Loucy (cell line): ENCODE data around the gene ZFHX3.

Experiments
- H2AFZ ChIP-seq: fragments of 200-600 bp; sonication (generic); 2 replicates; pipeline ENCODE4 v1.6.0; 2016; ENCODE audit warnings: antibody characterized with exemption, mild to moderate bottlenecking, low read length, moderate library complexity
- H3F3A ChIP-seq: fragments of 200-600 bp; 2 replicates; pipeline ENCODE4 v1.6.0; 2016; ENCODE audit warnings: antibody characterized with exemption, low read depth, mild to moderate bottlenecking
- H3K27me3 ChIP-seq: fragments of 200-600 bp; sonication (generic); 2 replicates; pipeline ENCODE4 v1.6.1; 2014; ENCODE audit warnings: low read length, mild to moderate bottlenecking; ENCODE audit not compliant: insufficient read depth, poor library complexity, severe bottlenecking
- H3K36me3 ChIP-seq: fragments of 200-600 bp; sonication (generic); 2 replicates; pipeline ENCODE4 v1.6.1; 2016; ENCODE audit warnings: low read length; ENCODE audit not compliant: insufficient read depth
- H3K4me1 ChIP-seq: fragments of 200-600 bp; sonication (generic); 2 replicates; pipeline ENCODE4 v1.5.1; 2014; ENCODE audit warnings: low read length, mild to moderate bottlenecking; ENCODE audit not compliant: insufficient read depth, poor library complexity, severe bottlenecking
- H3K4me2 ChIP-seq: fragments of 200-600 bp; sonication (generic); 2 replicates; pipeline ENCODE4 v1.6.0; 2014; ENCODE audit warnings: antibody characterized with exemption, low read length, low read depth, mild to moderate bottlenecking; ENCODE audit not compliant: poor library complexity, severe bottlenecking
- H3K4me3 ChIP-seq: fragments of 200-600 bp; sonication (generic); 2 replicates; pipeline ENCODE4 v1.5.1; 2014; ENCODE audit warnings: low read length, mild to moderate bottlenecking, mixed read lengths; ENCODE audit not compliant: poor library complexity, severe bottlenecking
- H3K79me2 ChIP-seq: fragments of 200-600 bp; sonication (generic); 2 replicates; pipeline ENCODE4 v1.6.1; 2014; ENCODE audit warnings: low read length; ENCODE audit not compliant: insufficient read depth
- H3K9ac ChIP-seq: fragments of 200-600 bp; sonication (generic); 2 replicates; pipeline ENCODE4 v1.6.0; 2014; ENCODE audit warnings: mild to moderate bottlenecking, low read depth, low read length, moderate library complexity; ENCODE audit not compliant: poor library complexity, severe bottlenecking
- H3K9me2 ChIP-seq: fragments of 200-600 bp; sonication (generic); replicated peaks from 2 replicates; pipeline ENCODE4 v1.6.1; 2016; ENCODE audit warnings: low read depth, low read length, mixed read lengths
- H3K9me3 ChIP-seq: fragments of 200-600 bp; sonication (generic); 2 replicates; pipeline ENCODE4 v1.6.1; 2014; ENCODE audit warnings: mild to moderate bottlenecking, antibody characterized with exemption, low read length, low read depth; ENCODE audit not compliant: insufficient read depth
- H4K20me1 ChIP-seq: fragments of 200-600 bp; sonication (generic); 2 replicates; pipeline ENCODE4 v1.6.0; 2014; ENCODE audit warnings: antibody characterized with exemption, low read length, mild to moderate bottlenecking; ENCODE audit not compliant: insufficient read depth, poor library complexity, severe bottlenecking
- CTCF ChIP-seq: fragments of 200-600 bp; sonication (generic); conservative IDR thresholded peaks from 2 replicates; pipeline ENCODE4 v1.5.1; 2014; ENCODE audit warnings: mild to moderate bottlenecking, antibody characterized with exemption, low read length
- EZH2phosphoT487 ChIP-seq: fragments of 200-600 bp; IDR thresholded peaks from 2 replicates; pipeline ENCODE4 v1.6.1; 2018; ENCODE audit warnings: antibody characterized with exemption, mild to moderate bottlenecking, moderate library complexity, borderline replicate concordance

The ZFHX3 gene

DNA sequence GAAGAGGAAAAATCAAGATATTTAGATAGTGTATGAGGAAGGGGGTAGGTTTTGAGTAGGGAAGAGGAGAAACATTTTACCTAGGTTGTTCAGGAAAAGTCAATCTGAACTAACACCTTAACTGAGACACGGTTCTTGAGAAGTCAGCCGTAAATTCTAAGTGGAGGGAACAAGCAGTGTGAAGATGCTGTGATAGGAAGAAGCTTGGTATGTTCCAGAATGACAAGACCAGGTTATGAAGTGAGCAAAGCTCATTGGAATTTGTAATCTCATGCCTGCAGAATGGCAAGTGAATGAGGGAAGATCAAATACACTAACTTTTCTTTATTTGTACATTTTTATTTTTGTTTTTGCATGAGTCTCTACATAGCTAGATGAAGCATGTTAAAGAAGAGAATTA, 307.6 kb downstream of the ZFHX3 start:
- no peak overlapping the region for H3K4me2 ChIP-seq
- H2AFZ ChIP-seq = no peak overlapping the region
- no peak overlapping the region for H3K4me3 ChIP-seq
- H3F3A ChIP-seq = no peaks in the 10 kb centered on the region
- no peak overlapping the region for H3K9ac ChIP-seq
- H3K9me2 ChIP-seq = no peaks in the 10 kb centered on the region
- no peaks in the 10 kb centered on the region for H3K4me1 ChIP-seq
- H3K36me3 ChIP-seq = no peaks in the 10 kb centered on the region
- no peaks in the 10 kb centered on the region for H3K79me2 ChIP-seq
- no peaks in the 10 kb centered on the region for H3K9me3 ChIP-seq
- no peaks in the 10 kb centered on the region for H4K20me1 ChIP-seq
- no peaks in the 10 kb centered on the region for H3K27me3 ChIP-seq
- TF ChIP-seq EZH2phosphoT487 = no peak
- TF ChIP-seq CTCF = no peak

DNA sequence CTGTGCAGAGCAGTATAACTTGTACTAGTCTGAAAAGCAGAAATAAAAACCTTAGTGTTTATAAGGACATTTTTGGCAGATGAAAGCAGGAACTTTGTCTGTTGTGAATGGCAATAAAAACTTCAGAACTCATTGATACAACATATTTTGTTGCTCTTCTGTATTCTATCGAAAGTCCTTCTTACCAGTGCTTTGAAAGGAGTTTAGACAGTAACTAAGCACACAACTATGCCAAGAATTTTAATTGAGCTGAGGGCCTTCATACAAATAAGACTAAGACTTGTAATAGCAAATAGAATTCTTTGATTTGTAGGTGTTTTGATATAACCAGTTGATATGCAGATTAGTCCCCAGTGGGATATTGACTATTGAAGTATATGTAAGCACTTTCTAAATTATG, 308.4 kb downstream of the ZFHX3 start:
- no peaks in the 10 kb centered on the region for H3K27me3 ChIP-seq
- TF ChIP-seq EZH2phosphoT487 (no peak), CTCF (no peak)
- no peak overlapping the region for H3K9ac ChIP-seq
- H4K20me1 ChIP-seq = no peaks in the 10 kb centered on the region
- no peak overlapping the region for H3K4me2 ChIP-seq
- no peak overlapping the region for H2AFZ ChIP-seq
- no peaks in the 10 kb centered on the region for H3K9me2 ChIP-seq
- no peaks in the 10 kb centered on the region for H3K4me1 ChIP-seq
- no peaks in the 10 kb centered on the region for H3F3A ChIP-seq
- no peaks in the 10 kb centered on the region for H3K79me2 ChIP-seq
- H3K4me3 ChIP-seq = no peak overlapping the region
- H3K9me3 ChIP-seq = no peaks in the 10 kb centered on the region
- H3K36me3 ChIP-seq = no peaks in the 10 kb centered on the region

DNA sequence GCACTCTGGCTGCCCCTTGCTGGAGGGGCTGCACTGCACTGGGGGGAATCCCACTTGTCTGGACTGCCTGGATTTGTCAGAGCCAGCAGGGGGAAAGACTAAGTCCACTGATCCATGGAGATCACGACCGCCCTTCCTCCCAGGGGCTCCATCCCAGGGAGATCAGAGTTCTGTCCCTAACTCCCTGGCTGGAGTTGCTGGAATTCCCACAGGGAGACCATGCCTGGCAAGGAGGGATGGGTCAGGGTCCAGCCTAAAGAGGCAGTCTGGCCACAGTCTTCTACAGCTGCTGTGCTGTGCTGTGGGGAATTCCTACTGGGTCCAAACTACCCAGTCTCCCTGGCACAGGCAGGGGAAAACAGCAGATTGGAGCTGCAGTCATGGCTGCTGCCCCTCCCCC, 311.9 kb downstream of the ZFHX3 start:
- H3F3A ChIP-seq = no peaks in the 10 kb centered on the region
- H3K9ac ChIP-seq = no peak overlapping the region
- no peak overlapping the region for H3K4me3 ChIP-seq
- no peaks in the 10 kb centered on the region for H3K79me2 ChIP-seq
- no peaks in the 10 kb centered on the region for H4K20me1 ChIP-seq
- no peaks in the 10 kb centered on the region for H3K9me2 ChIP-seq
- no peak overlapping the region for H2AFZ ChIP-seq
- no peaks in the 10 kb centered on the region for H3K36me3 ChIP-seq
- no peaks in the 10 kb centered on the region for H3K4me1 ChIP-seq
- no peak overlapping the region for H3K4me2 ChIP-seq
- no peak for TF ChIP-seq EZH2phosphoT487
- TF ChIP-seq CTCF = no peak
- no peaks in the 10 kb centered on the region for H3K27me3 ChIP-seq
- H3K9me3 ChIP-seq = no peaks in the 10 kb centered on the region
